NCI-H2171 (cell line): ENCODE data around the gene SCUBE2.
A peak's percentile ranks its signal among the peaks of the same experiment; 100 is the strongest.

ENCODE experiments used
- DNase-seq: peaks from one replicate; lab custom pipeline; 2025; lab: John Stamatoyannopoulos, UW

SCUBE2 gene

DNA sequence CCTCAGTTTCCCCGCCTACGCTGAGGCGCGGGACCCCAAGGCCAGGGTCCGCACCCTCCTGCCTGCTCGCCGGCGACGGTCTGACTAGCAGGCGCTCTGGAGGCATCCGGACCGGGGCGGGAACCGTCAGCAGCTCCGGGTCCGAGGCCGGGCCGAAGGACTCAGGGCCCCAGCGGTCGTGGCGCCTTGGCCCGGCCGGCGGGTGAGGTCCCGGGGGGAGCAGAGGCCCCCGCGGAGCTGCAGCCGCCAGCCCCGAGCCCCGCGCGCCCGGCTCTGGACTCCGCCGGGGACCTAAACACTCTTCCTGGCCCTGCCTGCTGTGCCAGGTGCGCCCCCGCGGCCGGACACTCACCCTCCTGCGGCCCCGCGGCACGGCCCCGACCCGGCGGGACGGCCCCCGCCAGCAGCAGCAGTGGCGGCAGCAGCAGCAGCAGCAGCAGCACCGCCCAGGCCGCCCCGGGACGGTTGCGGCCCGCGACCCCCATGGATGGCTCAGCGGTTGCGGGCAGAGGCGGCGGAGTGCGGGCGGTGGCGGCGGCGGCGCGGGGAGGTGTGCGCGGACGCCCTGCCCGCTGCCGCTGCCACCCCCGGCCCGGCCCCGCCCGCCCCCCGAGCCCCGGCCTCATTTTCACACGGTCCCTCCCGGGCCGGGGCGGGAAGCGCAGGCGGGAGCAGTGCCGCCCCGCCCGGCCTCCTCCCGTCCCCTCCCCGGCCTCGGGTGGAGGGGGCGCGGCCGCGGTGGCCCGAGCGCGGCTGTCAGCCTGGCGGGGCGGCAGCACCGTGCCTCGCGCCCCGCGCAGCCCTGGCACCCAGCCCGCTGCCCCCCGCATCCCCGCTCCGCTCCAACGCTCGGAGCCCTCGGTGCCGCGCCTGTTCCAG lies at the start of gene SCUBE2:
SCUBE2 (minus strand) TSS at position 556 of the 879 bp plus-strand sequence; CDS start at position 485, 71 bp downstream.
- DNase-seq: no peak

DNA sequence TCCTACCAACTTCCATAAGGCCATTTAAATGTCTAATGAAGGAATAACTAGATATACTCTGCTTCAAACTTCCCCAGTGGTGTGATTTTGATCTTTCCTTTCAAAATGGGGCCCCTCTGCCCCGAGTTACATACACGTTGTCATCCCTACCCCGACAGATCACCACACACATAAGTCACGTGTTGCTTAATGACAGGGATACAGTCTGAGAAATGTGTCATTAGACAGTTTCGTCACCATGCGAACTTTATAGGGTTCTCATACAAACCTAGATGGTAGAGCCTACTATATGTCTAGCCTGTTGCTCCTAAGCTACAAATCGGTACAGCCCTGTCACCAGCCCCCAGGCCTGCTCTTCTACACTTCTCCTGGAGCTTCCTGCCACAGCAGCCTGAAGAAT lies 49.8 kb upstream of the SCUBE2 start:
- no peak for DNase-seq

DNA sequence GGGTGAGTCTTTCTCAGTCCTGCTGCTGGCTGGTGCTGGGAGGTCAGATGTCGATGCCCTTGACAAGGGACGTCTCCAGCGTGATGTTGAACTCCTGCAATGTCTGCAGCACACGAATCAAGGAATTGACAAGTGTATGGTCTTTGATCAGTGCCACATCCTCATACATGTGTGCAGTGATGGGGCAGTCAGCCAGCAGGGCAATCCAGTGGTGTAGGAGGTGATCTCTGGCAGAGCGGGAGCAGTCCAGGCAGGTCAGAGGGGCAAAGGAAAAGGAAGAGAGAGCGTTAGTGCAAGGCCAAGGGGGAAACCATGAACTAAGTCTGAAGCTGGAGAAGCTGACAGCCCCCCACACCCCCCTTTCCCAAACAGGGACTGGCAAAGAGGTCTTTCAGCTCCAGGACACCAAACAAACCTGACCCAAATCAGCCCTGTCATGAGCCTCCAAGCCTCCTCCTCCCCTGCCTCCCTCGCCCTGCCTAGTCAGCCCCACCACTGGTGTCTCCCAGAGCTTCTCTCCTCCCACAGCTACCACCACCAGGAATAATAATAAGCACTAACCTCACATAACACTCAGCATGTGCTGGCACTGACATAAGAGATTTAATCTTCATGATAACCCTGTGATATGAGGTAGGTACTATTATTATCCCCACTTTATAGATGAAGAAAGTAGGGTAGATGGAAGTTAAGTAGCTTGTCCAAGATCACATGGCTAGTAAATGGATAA lies 48.4 kb upstream of the SCUBE2 start:
- DNase-seq: no peak

DNA sequence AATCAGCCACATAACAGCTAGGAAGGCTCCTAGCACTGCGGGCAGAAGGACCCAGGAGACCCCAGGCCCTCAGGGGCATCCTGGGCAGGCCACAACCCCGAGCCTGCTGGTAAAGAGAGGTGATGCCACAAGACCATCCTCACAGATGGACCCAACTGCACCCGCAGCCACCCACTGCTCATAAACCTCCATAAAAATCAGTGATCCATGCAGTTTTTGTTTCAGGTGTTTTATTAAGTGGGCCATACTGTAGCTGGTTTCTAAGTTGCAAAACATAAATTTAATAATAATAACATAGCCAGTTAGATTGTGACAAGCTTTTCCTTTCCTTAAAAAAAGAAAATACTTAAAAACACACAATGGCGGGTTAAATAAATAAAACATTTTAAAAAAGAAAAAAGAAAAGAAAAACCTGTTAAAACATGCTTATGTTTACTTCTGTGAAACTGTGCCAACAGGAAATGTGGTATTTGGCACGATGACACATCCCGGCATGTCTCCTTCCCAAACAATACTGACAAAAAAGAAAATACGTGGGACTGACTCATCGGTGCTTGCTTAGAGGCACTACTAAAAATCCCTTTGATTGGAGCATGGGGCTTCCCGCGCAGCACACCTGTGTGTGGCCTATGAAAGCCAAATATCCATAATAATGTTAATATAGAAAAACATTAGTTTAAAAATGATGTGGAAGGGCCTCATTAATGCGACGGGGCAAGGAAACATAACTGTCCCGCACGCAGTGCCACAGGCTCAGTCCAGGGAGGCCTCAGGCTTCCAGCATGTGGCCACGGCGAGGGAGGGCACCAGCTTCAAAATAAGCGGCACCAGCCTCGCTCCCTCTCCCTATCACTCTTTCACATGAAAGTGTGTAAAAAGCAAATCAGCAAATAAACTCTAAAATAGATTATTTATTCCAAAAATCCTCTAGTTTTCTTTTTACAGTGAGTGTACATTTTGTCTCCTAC lies 47.5 kb upstream of the SCUBE2 start:
- peak; percentile 54 for DNase-seq

DNA sequence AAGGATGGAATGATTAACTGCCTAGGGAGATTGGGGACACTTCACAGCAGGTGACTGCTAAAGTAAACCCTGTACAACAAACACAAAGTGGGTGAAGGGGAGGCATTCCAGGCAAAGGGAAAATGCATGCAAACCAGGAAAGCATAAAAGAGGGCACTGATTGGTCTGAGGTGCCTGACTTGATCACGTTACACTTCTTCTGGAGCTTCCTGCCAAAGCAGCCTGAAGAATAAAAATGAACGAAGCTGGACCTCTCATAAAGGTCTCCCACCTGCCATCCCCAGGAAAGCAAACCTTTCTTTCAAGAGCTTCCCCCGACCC lies 46.7 kb upstream of the SCUBE2 start:
- no peak for DNase-seq

DNA sequence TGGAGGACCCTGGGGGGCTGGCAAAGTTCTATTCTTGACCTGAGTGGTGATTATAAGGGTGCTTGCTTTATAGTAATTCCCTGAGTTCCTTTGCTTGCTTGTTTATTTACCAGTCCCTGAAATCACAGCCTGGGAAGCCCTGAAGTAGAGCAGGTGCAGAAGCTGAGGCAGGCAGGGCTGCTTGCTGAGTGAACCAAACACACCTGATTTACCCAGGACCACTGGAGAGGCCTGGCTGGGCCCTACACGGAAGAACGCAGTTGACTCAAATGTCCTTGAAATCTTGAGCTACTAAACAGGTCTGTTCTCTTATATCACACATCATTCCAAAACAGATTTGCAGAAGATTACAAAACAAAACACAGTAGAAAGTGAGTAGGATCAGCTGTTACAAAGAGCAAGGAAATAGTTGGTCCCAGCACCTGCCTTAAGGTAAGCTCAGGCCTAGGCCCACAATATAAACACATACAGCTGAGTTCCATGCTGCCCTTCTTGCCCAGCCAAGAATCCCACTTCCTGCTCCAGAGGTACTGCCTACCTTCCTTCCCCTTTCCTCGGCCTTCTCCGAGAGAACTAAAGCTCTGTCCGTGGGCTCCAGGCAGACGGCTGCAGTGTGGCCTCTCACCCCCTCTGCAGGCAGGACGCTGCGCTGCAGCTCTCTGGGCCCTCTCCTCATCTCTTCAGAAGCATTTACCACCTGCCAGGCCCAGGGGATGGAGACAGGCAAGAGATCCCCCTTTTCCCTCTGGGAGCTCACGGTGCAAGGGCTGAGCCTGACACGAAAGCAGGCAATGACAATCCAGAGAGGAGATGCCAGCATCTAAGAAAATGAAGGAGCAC lies 46.1 kb upstream of the SCUBE2 start:
- peak; percentile 73 for DNase-seq

DNA sequence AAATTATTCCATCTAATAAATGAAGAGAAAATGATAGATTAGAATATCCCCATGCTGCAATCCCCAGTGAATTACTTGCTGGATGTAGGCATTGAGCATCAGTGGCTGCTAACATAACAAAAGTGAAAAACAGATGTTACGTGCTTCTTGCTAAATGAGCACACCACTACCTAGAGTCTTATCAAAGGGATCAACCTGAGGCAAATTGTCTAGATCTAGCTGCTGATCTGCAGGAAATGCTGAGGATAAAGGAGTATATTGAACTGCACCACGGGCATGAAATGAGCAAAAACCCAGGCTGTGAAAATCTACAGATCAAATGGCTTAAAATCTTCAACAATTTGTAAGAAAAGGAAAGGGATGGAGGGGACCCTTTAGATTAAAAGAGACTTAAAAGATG lies 45.3 kb upstream of the SCUBE2 start:
- DNase-seq: no peak

DNA sequence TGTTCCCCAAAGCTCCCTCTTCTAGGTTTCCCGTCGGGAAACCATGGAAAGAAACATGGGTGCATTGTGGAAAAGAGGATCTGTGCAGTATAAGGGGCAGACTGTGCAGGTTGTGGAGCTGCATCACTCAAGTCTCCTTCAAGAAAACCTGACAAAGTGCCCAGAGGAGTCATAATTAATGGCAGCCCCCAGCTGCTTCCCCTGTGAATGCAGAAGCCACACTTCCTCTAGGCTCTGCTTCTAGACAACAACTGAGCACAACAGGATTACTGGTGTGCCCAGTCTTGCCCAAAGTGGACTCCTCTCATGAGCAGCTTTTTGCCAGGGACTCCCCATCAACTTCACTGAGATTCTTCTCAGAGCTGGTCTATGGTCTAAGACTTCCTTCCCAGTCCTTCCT lies 42.6 kb upstream of the SCUBE2 start:
- DNase-seq: no peak

DNA sequence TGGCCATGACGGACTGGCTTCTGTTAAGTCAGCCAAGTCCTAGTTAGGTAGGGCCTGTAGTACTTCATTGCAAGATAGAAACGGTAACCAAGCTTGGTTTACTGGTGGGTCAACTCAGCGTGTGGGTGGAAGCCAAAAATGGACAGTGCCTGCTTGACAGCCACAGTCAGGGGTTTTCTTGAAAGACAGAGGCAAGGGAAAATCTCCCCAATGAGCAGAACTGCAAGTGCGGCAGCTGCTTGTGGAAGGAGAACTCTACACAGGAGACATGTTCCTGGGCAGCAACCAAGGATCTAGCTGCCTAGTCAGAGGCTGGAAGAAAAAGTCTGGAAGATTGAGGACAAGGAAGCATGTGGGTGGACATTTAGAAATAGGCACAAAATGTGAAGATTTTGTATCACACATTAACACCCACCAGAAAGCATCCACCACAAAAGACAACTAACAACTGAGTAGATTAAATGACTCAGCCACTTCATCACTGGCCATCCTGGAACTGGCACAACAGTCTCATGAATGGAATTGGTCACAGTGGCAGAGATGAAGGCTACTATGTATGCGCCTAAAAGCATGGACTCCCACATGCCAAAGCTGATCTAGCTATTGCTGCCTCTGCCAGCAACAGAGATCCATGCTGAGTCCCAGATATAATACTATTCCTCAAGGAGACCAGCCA lies 40.9 kb upstream of the SCUBE2 start:
- DNase-seq: no peak

DNA sequence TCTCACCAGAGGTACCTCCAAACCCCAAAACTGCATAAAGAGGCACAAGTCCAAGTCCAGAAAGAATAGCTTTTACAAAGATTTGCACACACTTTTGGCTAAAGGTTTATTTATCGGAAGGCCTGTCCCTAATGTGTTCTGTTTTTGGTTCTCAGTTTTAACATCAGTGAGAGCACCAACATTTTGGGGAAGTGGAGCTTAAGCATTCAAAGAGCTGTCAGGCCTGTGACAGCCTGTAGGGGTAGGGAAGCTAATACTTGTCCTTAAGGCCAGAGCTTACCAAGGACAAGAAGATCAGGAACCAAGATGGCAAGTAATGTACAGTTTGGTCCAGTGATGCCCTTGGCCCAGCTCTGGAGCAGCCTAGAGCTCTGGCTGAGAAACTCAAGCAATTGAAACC lies 38.9 kb upstream of the SCUBE2 start:
- no peak for DNase-seq

DNA sequence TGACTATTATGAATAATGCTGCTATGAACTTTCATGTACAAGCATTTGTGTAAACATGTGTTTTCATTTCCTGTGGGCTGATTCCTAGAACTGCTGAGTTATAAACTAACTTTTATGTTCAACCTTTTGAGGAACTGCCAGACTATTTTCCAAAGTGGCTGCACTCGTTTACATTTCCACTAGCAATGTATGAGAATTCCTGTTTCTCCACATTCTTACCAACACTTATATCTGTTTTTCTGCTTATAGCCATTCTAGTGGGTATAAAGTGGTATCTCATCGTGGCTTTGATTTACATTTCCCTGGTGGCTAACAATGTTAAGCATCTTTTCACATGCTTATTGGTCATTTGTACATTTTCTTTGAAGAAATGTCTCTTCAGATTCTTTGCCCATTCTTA lies 35.2 kb upstream of the SCUBE2 start:
- no peak for DNase-seq

DNA sequence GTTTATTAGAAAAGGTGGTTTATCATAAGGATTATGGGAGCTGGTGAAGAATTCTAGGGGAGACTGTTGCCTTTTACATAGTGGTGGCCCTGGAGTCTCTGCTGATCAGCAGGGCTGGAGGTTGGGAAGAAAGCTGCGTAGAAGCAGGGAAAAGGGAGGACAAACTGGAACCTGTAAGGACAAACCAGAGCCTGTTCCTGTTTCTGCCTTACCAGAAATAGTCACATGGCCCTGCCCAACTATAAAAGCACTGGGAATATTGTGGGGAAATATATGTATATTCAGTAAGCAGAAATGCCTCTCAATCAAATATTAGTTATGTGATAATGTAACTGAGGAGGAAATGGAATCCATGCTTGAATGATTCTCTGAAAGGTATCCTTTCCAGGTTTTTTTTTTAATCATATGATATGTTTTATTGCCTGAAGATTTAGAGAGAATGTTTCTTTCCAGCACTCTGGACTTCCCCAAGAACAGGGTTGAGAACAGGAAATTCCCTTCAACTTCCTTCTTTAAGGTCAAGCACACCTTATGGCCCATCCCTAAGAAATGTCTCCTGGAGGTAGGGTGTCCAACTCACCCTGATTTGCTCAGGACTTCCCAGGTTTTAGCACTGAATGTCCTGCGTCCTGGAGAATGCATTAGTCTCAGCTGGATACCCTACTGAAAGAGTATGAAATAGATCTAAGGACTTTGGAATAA lies 33.9 kb upstream of the SCUBE2 start:
- DNase-seq: no peak

DNA sequence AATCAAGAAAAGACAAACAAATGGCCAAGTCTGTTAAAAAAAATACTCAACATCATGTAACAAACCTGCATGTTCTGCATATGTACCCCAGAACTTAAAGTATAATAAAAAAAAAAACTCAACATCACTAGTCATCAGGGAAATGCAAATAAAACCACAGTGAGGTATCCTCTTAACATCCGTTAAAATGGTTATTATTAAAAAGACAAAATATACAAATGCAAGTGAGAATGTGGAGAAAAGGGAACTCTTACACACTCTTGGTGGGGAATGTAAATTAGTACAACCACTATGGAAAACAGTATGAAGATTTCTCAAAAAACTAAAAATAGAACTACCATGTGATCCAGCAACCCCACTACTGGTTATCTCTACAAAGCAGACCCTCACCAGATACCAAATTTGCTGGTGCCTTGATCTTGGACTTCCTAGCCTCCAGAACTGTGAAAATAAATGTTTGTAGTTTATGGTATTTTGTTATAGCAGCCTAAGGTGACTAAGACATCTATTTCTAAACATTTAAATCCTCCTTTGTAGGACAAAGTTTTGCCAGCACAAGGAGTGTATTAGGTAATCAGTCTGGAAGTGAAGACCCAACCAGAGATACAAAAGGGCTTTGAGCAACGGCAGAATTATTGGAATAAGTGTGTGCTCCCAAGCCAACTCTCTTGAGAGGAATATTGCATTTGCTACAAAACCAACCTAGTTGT lies 32.4 kb upstream of the SCUBE2 start:
- DNase-seq: no peak

DNA sequence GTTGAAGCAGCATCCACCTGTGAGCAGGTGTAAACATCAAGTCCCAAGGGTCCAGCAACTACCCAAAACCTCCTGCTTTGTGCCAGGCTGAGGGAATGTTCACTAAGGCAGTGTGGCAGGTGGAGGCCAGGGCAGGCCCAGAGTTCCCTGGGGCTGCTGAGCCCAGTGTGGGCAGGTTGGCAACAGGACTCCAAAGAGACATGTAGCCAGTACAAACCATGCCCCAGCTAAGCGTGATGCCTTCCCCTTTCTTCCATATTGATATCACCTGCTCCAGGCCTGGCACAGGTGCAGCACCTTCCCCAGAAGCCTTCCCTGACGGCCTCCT lies 30.0 kb upstream of the SCUBE2 start:
- DNase-seq: no peak

DNA sequence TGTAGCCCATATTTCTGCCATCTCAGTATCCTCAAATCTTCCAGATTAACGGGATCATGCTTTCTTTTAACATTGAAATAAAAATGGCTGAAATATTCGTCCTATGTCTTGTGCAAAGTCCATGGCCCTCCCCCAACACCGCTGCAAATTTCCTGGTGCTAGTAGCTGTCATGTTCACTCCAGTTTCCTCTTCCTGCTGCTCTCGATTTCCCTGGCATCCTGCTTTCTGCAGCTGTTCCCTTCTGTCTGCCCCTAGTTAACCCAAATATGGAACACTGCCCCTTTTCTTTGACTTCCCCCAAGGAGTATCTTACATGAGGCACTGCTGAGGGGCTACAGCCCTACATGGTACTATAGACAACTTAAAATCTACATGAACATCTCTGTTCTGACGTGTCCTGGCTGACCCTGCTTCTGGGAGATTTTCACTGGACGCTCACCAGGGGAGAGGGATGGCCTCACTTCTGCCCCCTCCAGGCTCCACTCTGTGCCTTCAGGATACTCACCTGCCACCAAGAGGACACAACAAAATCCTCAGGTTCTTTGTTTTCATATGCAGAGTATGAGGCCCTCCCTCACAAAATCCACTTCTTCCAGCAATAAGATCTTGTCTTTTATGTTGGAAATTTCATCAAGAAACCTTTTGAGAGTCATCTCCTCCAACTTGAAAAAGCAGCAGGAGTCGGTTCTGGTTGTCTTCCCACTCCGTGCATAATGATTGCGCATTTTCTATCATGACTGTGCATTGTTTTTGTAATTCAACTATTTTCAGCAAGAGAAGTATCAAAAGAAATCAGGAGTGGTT lies 29.5 kb upstream of the SCUBE2 start:
- DNase-seq: no peak

DNA sequence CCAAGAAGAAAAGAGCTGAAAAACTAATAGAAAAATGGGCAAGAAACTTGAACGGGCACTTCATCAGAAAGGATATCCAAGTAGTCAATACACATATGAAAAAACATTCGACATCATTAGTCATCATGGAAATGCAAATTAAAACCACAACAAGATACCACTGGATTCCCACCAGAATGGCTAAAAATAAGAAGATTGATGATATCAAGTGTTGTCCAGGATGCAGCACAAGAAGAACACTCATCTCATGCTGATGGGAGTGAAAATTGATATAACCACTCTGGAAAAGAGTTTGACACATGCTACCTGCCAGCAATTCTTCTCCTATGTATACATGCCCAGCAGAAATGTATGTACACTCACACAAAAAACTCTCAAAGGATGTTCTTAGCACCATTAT lies 26.9 kb upstream of the SCUBE2 start:
- no peak for DNase-seq

DNA sequence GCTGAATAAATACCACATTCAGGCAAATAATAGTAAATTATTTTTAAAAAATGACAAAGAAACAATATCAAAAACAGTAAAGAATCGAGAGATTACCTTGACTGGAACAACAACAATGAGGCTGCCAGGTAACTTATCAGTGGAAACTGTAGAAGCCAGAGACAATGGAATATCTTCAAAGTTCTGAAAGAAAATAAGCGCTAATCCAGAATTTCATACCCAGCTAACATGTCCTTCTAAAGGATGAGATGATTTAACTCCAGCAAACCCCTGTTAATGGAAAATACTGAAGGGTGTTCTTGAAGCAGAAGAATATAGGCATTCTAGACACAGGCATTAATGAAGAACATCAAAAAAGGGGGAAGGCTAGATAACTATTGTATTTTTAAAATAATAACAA lies 20.7 kb upstream of the SCUBE2 start:
- DNase-seq: no peak

DNA sequence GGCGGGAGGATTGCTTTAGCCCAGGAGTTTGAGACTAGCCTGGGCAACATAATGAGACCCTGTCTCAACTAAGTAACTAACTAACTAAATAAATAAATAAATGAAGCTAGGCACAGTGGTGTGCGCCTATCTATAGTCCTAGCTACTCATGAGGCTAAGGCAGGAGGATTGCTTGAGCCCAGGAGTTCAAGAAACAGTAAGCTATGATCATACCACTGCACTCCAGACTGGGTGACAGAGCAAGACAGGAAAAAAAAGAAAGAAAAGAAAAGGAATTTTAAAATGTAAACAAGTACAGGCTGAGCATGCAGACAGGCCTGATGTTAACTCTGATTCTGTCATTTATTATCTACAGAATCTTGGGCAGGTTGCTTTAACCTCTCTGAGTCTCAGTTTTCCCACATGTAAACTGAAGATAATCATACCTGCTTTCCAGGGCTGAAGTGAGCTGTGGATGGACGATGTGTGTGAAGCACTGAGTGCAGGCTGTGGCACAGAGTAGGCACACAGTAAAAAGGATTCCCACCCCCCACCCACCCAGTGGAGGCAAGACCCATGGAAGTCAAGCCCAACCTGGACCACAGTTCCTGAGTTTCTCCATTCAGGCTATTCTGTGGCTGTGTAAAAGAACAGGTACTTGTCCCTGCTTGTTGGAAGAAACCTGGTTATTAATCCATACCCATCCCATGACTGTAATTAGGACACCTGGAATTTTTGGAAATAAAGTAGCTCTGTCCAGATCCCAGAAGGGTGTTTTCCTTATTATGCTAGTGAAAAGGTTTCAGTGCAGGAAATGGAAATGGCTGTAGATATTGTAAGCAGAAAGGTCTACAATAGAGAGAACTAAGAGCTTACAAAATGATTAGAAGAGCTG lies 18.7 kb upstream of the SCUBE2 start:
- no peak for DNase-seq
